GM15510 (cell line): ENCODE measurements around the gene KRT26.

Experiments
- POLR2A ChIP-seq: IDR thresholded peaks from 3 replicates; pipeline ENCODE4 v1.6.1; 2011; ENCODE audit warnings: borderline replicate concordance; ENCODE audit not compliant: insufficient read length; ENCODE audit errors: extremely low read depth

The KRT26 gene

GRCh38 chr17:40717776-40718175, 54.2 kb downstream of the KRT26 start:
- TF ChIP-seq POLR2A, result no peak
